ENCODE data around the gene CCDC167.

Gene CCDC167

GRCh38 chr6:37489697-37490336 is 9.9 kb downstream of the CCDC167 start:
- peak; percentile 44 for DNase-seq (ENCODE audit: low spot score)

DNA sequence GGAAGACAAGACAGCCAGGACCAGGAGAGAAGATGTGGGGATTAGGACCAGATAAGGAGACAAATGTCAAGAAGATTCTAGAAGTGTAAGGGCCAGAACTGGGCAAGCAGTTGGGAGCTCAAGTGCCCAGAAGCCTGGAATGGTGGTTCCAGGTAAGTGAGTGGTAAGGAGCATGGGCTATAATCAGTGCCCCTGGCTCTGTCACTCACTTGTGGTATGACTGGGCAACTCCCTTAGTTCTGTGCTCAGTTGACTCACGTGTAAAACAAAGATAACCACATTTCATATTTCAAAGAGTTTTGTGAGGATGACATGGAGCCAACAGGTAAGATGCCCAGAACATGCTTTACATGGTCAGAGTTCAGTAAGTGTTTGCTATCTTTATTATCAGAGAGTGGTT is 11.2 kb downstream of the CCDC167 start:
- no peak for DNase-seq (ENCODE audit: low spot score)

DNA sequence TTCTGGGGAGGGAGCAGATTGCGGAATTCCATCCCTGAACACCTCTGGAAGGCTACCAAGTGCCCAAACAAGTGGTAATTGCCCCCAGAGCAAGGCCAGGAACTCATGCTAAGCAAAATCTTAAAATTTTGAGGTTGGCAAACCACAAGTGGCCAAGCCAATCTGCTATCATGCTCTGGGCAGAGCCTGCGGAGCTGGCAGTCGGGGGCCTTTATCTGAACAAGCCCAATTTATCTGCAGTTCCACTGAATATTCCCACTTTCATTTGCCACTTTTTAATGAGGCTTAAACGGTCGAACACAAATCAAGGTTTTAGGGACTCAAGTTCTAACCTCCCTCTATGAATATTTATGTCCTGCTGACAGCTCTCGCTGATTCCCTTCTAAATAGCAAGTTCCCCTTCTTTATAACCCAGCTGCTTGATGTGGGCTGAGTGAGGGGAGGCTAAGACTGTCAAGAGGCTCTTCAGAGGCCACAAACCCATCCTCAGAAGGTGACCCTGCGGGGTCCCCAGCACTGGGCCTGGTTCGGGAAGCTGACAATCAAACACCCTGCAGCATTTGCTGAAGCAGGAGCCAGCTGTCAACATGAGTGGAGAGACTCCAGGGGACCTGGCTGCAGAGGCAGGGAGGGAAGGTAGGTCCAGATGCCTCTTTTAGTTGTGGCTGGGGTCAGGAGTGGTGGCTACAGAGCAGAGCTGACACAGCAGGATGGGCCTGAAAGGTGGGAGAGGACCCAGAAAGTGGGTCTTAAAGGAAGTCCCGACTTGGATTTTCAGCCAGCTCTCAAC is 11.9 kb downstream of the CCDC167 start:
- DNase-seq (ENCODE audit: low spot score), result no peak

GRCh38 chr6:37486121-37486839 is 13.4 kb downstream of the CCDC167 start:
- no peak for DNase-seq (ENCODE audit: low spot score)

- DNase-seq (ENCODE audit: low spot score), result peak; percentile 27
Observed at GRCh38 chr6:37485291-37485702, 14.4 kb downstream of the CCDC167 start.

DNA sequence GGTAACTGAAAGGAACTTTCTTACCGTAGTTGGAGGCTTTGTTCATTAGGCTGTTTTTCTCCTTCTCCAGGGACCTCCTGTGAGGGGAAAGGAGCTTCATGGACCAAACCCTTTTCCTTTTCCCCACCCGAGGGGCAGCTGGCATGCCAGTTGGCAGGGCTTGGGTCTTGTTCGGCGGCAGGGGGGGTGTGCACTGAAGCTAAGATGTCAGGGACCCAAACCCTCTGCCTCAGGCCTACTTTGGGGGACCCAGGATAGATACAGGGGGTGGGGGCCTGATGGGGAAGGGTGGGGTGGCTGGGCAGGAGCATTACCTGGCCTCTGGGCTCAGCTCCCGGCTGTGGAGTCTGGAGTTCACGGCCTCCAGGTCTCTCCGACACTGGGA is 14.9 kb downstream of the CCDC167 start:
- no peak for DNase-seq (ENCODE audit: low spot score)

- peak; percentile 68 for DNase-seq (ENCODE audit: low spot score)
Observed at GRCh38 chr6:37483917-37484785, 15.5 kb downstream of the CCDC167 start.

- DNase-seq (ENCODE audit: low spot score), result no peak
Observed at GRCh38 chr6:37483252-37483901, 16.3 kb downstream of the CCDC167 start.

DNA sequence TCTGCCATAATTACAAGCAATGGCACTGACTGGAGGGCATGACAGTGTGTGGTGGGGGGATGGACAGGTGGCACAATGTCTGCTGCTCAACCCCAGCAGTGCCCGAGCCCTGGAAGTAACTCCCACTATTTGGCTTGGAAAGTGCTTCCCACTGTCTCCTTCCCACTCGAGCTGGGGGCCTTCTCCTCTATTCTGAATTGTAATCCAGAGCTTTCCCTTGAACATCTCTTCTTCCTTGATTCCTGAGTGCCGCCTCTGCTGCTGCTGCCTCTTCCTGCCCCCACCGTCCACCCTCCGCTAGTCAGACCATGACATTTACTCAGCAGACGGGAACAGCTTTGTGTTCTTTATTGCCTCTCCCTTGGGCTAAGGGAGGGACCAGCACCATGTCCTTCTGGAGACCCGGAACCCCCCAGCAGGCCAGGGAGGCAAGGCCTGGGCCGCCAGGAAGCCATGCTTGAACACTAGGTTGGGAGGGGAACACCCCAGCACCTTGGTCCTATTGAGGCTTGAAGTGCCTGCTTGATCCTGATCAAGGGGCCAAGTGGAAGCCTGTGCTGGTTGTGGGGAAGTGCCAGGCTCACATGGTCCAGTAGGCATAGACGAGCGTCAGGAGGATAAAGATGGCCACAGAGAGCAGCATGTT is 17.0 kb downstream of the CCDC167 start:
- no peak for DNase-seq (ENCODE audit: low spot score)

- no peak for DNase-seq (ENCODE audit: low spot score)
Observed at GRCh38 chr6:37481711-37482605, 17.7 kb downstream of the CCDC167 start.

DNA sequence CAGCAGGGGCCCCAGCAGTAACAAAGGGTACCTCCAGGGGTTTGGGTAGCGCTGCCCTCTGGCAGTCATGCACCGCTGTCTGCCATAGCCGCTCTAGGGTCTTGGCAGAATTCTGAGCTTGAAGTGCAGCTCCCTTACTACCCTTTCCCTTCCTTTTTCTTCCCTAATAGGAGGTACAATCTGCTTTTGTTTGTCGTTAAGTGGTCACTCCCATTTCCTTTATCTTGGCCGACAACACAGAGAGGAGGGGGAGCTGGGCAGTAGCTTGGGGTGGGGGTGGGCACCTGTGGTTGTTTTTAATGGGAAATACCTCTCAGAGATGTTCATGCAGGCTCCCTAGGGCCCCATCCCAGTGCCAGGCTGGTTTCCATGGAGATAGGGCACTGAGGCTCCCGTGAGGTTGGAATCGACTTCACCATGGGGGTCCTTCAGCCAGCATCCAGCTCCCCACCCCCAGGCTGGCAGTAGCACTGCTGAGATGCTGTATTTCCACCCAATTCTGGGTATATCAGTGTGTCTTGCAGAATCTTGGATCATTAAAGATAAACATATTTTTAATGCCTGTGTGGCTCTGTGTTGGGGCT is 18.6 kb downstream of the CCDC167 start:
- no peak for DNase-seq (ENCODE audit: low spot score)

- no peak for DNase-seq (ENCODE audit: low spot score)
Observed at GRCh38 chr6:37480118-37480736, 19.5 kb downstream of the CCDC167 start.

GRCh38 chr6:37479266-37479854 is 20.3 kb downstream of the CCDC167 start:
- no peak for DNase-seq (ENCODE audit: low spot score)

DNA sequence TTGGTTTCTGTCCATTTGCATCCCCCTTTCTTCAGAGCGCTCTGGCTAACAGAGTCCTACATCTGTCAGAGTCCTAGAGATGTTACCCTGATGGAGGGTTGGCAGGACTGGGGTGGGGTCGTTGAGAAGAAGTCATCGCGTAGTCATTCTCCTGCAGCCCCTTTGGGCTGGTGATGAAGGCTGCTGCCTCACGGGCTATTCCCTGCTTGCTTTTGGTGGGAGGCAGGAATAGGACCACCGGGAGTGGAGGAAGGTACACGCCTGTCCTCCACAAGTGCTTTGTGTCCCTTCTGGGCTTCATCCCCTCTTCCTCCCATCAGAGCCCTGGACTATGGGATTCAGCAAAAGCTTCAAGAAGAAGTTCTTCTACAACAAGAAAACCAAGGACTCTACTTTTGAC is 20.9 kb downstream of the CCDC167 start:
- DNase-seq (ENCODE audit: low spot score), result no peak

DNA sequence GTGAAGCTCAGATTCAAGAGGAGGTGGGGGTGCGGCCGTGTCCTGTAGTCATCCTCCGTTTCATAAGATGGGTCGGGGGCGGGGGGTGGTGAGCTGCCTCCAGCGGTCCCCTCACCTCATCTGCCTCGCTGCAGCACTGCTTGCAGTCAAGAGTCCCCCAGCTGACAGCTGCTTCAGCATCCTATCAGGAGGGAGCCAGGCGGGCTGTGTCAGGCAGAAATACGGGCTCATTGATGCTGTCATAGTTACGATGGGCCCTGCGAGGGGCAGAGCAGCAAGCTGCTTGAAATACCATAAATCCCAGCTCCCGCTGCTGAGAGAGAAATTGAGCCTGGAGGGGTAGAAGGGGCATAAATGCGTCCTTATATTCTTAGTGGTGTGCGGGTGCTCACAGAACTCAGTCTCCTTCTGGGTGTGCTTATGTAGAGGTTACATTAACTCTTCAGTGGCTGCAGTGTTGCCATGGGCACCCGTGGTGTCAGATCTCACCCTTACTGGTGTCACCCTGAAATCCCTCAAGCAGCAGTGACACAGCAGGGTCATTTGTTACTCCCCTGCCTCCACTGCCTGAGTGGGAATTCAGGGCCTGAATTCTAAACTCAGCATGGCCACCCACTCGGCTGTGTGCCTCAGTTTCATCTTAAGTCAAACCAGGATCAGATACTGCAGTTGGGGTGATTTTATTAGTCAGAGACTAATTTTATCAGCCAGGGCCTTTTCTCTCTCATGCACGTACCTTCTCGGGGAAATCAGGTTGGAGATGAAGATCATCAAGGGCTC is 21.8 kb downstream of the CCDC167 start:
- no peak for DNase-seq (ENCODE audit: low spot score)

- no peak for DNase-seq (ENCODE audit: low spot score)
Observed at GRCh38 chr6:37477191-37477590, 22.5 kb downstream of the CCDC167 start.

DNA sequence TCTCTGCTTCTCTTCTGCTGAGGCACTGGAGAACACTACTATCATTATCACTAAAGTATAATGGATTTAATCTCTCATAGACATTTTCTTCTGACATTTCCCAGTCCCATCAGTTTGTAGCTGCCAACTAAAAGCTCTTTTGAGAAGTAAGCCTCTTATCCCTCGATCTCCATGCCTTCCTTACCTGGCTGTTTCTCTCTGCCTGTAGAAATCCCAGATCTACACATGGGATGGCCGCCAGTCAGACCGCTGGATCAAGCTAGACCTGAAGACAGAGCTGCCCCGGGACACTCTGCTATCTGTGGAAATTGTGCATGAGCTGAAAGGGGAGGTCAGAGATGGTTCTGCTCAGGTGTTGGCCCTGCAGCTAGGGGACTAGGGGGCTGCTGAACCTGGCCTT is 25.4 kb downstream of the CCDC167 start:
- no peak for DNase-seq (ENCODE audit: low spot score)
